Right lobe of liver (tissue), 6 donors: Measurements from ENCODE around the gene RER1. TPM values are rescaled to one million over a fixed set of nuclear protein-coding genes. Genes with fewer than 3 reads are reported as not detected.

Source experiments
- ATAC-seq, 4 donors: fragments of 200-7000 bp; cut with Tn5 transposase; one replicate each; pipeline ENCODE4 v1.9.1; 2020; ENCODE audit warnings: mild to moderate bottlenecking in 4 of 4, moderate library complexity in 4 of 4
- DNase-seq, 3 donors: peaks; one replicate each; pipeline ENCODE4 v3.0.0-alpha.2; 2020
- H3K27ac ChIP-seq, 3 donors: fragments of 200-600 bp; one replicate each; pipeline ENCODE4 v1.8.0; 2022
- H3K27me3 ChIP-seq, 2 donors: fragments of 200-600 bp; one replicate each; pipeline ENCODE4 v1.8.0; 2022
- H3K36me3 ChIP-seq, 4 donors: fragments of 200-600 bp; sonication (generic) in 1 of 4; one replicate each; pipeline versions ENCODE4 v1.5.1 to v1.8.0; 2017 to 2022; ENCODE audit warnings: control low read depth in 1 of 4
- H3K4me1 ChIP-seq, 4 donors: fragments of 200-600 bp; sonication (generic) in 1 of 4; one replicate each; pipeline versions ENCODE4 v1.5.1 to v1.8.0; 2017 to 2022; ENCODE audit warnings: control low read depth in 1 of 4
- H3K4me3 ChIP-seq, 3 donors: fragments of 200-600 bp; one replicate each; pipeline ENCODE4 v1.8.0; 2022
- H3K9me3 ChIP-seq, 4 donors: fragments of 200-600 bp; sonication (generic) in 1 of 4; one replicate each; pipeline versions ENCODE4 v1.5.1 to v1.8.0; 2017 to 2022; ENCODE audit warnings: control low read depth in 1 of 4
- CTCF ChIP-seq, 4 donors: fragments of 200-600 bp in 3 of 4; fragments of 450-650 bp in 1 of 4; IDR thresholded peaks; one replicate each; pipeline versions ENCODE4 v1.5.1 to v1.8.0; 2016 to 2022; ENCODE audit warnings: antibody characterized with exemption in 4 of 4, mild to moderate bottlenecking in 2 of 4
- POLR2A ChIP-seq: fragments of 450-650 bp; IDR thresholded peaks from one replicate; pipeline ENCODE4 v1.6.1; 2017; ENCODE audit warnings: antibody characterized with exemption, mild to moderate bottlenecking
- WGBS: methylation state at CpG from one replicate; pipeline ENCODE4 v1.1.6; 2018; ENCODE audit warnings: low coverage, low lambda C conversion rate; ENCODE audit not compliant: insufficient coverage; ENCODE audit errors: missing lambda C conversion rate; 5-methylcytosine and 5-hydroxymethylcytosine counted together
- intact Hi-C, 2 donors: fragments of 100-400 bp; cut with DNase I; formaldehyde crosslinking; loops; one replicate each; pipeline versions ENCODE4 v1.11.2 to v1.14.1; 2022
- total RNA-seq, 6 experiments: library from RNA; depleted of rRNA in 2 of 6; stranded (reverse); fragments of >200 nt in 2 of 6; fragmentation: NEBNext Ultra II Directional in 3 of 6; extraction: Animal tissue kit (Norgen Biotek cat#: 25700) in 3 of 6; gene quantifications; one replicate each; pipeline versions ENCODE4 v1.1.0 to v1.2.4, GENCODE V29; 2016 to 2023
- donor health status: DM: no; HTN: yes; CAD: no.
- donor health status: DM: no; HTN: no; CAD: no.
- donor health status: DM: no; HTN: no; CAD: no.
- donor health status: DM: no; HTN: yes; CAD: no.
- donor health status: DM: no; HTN: yes; CAD: no.

RER1 gene
- total RNA-seq, 6 experiments from 2014 or later: 76.5 to 166 (median 122) TPM

GRCh38 chr1:2344121-2344681 is 47.4 kb upstream of the RER1 start:
- ATAC-seq (no peak), DNase-seq (peak in 2 of 3 donors; percentile 15 to 42)
- TF ChIP-seq POLR2A: no peak
- TF ChIP-seq CTCF (IDR thresholded peaks at IDR 0.05): no peak
- no CpG with 5 or more reads among the region's 24 CpGs for WGBS
- Histone ChIP-seq H3K4me1 (no peaks in the 10 kb centered on the region), H3K4me3 (no peak overlapping the region), H3K36me3 (no peaks in the 10 kb centered on the region), H3K27me3 (no peaks in the 10 kb centered on the region), H3K27ac (no peak overlapping the region), H3K9me3 (no peaks in the 10 kb centered on the region)
- intact Hi-C loops: no loop called here

GRCh38 chr1:2344744-2345296 is 46.8 kb upstream of the RER1 start:
- no peaks in the 10 kb centered on the region for H3K9me3 ChIP-seq
- H3K4me1 ChIP-seq: no peaks in the 10 kb centered on the region
- H3K27me3 ChIP-seq: no peaks in the 10 kb centered on the region
- TF ChIP-seq POLR2A: no peak
- TF ChIP-seq CTCF (IDR thresholded peaks at IDR 0.05): no peak
- H3K4me3 ChIP-seq: no peak overlapping the region
- intact Hi-C loops: no loop called here
- DNase-seq: peak in 1 of 3 donors; percentile 9
- no CpG with 5 or more reads among the region's 29 CpGs for WGBS
- H3K36me3 ChIP-seq: no peaks in the 10 kb centered on the region
- H3K27ac ChIP-seq: no peak overlapping the region
- no peak for ATAC-seq

GRCh38 chr1:2345297-2346075 is 46.2 kb upstream of the RER1 start:
- Histone ChIP-seq H3K27me3 (no peaks in the 10 kb centered on the region), H3K27ac (no peak overlapping the region), H3K9me3 (no peaks in the 10 kb centered on the region), H3K4me1 (no peaks in the 10 kb centered on the region), H3K36me3 (no peaks in the 10 kb centered on the region), H3K4me3 (no peak overlapping the region)
- no peak for ATAC-seq
- no peak for TF ChIP-seq CTCF (IDR thresholded peaks at IDR 0.05)
- TF ChIP-seq POLR2A: no peak
- 33% methylated on average over 1 of the region's 24 CpGs for WGBS
- DNase-seq: peak; percentile 10 to 52 (median 19)
- intact Hi-C loops: no loop called here

GRCh38 chr1:2346691-2347408 is 44.8 kb upstream of the RER1 start:
- DNase-seq (peak in 2 of 3 donors; percentile 11 to 37), ATAC-seq (no peak)
- H3K27ac ChIP-seq: no peak overlapping the region
- H3K9me3 ChIP-seq: no peaks in the 10 kb centered on the region
- no CpG with 5 or more reads among the region's 17 CpGs for WGBS
- H3K4me3 ChIP-seq: no peak overlapping the region
- no peaks in the 10 kb centered on the region for H3K27me3 ChIP-seq
- intact Hi-C loops: no loop called here
- TF ChIP-seq CTCF (IDR thresholded peaks at IDR 0.05) (no peak), POLR2A (no peak)
- H3K4me1 ChIP-seq: no peaks in the 10 kb centered on the region
- H3K36me3 ChIP-seq: no peaks in the 10 kb centered on the region
